SU-DHL-6 (cell line): ENCODE results near the gene CYP4F11.

ENCODE experiments used
- CTCF ChIP-seq: fragments of 200-600 bp; sonication (generic); IDR thresholded peaks from one replicate; pipeline ENCODE4 v1.5.1; 2017; ENCODE audit warnings: antibody characterized with exemption, mild to moderate bottlenecking, low read length, moderate library complexity; ENCODE audit not compliant: insufficient read depth, poor library complexity, severe bottlenecking
- EZH2phosphoT487 ChIP-seq: fragments of 200-600 bp; sonication (generic), shearing (Covaris generic); conservative IDR thresholded peaks from 2 replicates; pipeline ENCODE4 v1.6.1; 2018; ENCODE audit warnings: mild to moderate bottlenecking, antibody characterized with exemption, low read length, moderate library complexity, mixed read lengths

GRCh38 chr19:15977690-15978089, 43.4 kb upstream of the CYP4F11 start:
- TF ChIP-seq CTCF (no peak), EZH2phosphoT487 (no peak)
